GM18507 (cell line): ENCODE results near the gene ZNF3.

Experiments used
- DNase-seq: peaks from one replicate; pipeline ENCODE4 v3.0.0; 2011; ENCODE audit warnings: low read depth; ENCODE audit not compliant: insufficient read length; ENCODE audit errors: extremely low spot score
- FAIRE-seq: peaks from 2 replicates; lab custom pipeline; 2011; peaks lifted over from hg19 to GRCh38; lab: Jason Lieb, UNC

The ZNF3 gene

GRCh38 chr7:100021297-100021696, 60.2 kb downstream of the ZNF3 start:
- FAIRE-seq (no peak), DNase-seq (no peak)
